Fibroblast of skin of scalp (primary cell): ENCODE results near the gene RSPH4A. TPM values are rescaled to one million over a fixed set of nuclear protein-coding genes. Genes with fewer than 3 reads are reported as not detected.
"Not testable (repeated sequence)": the region's sequence is repeated elsewhere in the genome, so short reads cannot be mapped to it uniquely, and the experiment has no call there.

Experiments used
- DNase-seq: peaks from one replicate; pipeline ENCODE4 v3.0.0-alpha.2; 2013
- polyA plus RNA-seq, 2 experiments: library from polyadenylated mRNA; unstranded; fragments of 120-200 nt; gene quantifications; one replicate each; pipeline ENCODE4 v1.2.1, GENCODE V29; 2013; ENCODE audit not compliant: insufficient read length in 2 of 2

Gene RSPH4A
- polyA plus RNA-seq (2013, experiment 1 of 2; ENCODE audit: insufficient read length) = 0.18 TPM
- polyA plus RNA-seq (2013, experiment 2 of 2; ENCODE audit: insufficient read length) = 0.16 TPM

DNA sequence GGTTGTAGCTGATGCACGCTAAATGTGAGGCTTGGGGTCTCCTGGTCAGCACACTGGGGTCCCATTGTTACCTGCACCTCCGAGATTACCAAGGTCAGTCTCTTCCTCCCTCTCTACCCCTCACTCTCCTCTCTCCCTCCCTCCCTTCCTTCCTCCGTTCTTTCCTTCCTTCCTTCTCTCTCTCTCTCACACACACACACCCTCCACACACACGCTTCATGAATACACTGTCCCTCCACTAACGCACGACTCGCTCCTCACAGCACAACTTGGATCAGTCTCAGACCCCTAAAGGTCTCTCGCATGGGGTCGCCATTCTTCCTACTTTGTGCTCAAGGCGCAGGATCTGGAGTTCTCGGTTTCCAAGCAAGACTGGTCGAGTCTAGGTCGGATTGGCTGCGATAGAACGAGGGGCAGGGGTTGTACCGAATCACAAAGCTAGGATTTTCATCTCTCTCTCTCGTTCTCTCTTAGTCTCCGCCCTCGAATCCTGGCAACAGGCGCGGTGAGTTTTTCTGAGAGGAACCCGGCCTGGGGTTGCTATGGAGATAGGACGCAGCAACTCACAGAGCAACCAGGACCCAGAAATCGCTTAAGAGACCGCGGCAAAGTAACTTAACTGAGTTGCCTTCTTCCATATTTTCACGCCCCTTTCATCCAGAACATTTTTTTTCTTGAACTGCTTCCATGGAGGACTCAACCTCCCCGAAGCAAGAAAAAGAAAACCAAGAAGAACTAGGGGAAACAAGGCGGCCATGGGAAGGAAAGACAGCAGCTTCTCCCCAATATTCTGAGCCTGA, at the start of gene RSPH4A:
TSS of gene RSPH4A (plus strand) at position 543 of the 800 bp plus-strand sequence. CDS start at position 688, 145 bp downstream.
- peak; percentile 94 for DNase-seq

DNA sequence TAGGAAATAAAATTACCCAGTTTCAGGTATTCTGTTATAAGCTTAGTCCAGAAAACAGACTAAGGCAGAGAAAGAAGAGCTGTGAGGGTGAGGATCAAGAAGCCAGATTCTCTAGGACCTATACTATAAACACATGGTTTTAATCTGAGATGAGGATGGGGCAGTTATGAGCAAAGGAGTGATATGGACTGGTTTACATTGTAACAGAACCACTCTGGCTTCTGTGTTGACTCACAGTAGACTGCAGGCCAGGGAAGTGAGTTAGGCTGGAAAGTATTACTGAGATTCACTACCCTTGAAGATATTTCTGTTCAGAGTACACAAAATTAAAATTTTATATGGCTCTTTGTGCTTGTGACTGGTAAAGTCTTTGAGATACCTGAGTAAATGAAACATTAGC, 48.2 kb upstream of the RSPH4A start:
- no peak for DNase-seq

DNA sequence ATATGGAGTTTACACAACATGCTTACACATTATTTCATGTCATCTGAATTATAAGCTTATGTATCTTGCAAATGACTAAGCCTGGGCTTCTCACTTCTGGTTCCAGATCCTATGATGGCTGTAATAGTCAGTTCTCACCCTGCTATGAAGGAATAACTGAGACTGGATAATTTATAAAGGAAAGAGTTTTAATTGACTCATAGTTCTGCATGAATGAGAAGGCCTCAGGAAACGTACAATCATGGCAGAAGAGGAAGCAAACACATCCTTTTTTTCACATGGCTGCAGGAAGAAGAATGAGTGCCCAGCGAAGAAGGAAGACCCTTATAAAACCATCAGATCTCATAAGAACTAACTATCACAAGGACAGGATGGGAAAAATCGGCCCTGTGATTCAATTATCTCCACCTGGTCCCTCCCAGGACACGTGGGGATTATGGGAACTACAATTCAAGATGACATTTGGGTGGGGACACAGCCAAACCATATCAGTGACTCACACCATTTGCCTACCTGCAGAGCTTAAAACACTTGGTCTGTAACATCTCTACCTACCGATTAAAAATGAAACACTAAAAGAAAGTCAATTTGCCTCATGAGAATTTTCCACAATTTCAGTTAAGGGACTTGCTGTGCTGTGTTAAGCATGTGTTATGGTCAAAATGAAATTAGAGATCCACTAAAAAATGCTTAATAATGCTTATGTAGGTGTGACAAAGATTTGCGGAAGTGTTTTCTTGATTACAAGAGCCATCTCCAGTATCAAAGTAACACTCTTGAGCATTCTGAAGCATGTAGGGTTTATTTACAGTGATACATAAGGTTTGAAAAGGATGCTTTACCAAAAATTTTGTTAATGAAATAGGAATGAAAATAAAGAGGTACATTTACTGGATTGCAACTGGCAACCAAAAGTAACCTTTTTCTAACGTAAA, 47.2 kb upstream of the RSPH4A start:
- DNase-seq = no peak

DNA sequence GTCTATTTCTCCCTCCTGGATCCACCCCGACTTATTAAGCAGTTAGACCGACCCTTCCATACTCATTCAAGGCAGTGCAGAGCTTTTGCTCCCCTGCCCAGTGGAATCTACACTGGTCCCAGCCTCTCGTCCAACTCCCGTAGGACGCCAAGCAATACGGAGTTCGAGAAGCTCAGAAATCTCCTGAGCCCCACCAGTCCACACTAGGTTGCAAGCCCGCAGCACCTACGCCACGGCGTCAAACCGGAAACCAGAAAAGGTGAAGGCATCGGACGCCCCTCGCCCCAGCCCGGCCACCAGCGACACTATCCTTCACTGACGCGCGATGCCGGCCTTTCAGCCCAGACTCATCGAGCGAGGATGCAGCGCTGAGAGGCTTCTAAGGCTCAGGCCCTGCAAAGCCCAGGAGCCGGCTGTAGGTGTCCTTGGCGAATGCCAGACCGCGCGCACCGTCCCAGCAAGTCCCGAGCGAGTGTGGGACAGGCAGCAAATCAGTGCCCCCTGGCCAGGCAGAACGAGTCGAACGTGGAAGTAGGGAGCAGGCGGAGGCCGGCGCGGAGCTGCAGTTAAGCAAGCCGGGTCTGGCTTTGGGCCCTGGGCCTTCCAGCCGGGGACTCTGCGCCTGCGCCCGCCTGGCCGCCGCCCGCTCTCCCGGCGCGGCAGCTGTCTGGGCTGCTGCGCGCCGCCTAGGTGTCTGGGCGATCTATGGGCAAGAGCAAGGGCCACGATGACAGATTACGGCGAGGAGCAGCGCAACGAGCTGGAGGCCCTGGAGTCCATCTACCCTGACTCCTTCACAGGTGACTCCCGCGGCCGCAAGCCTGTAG, 45.2 kb upstream of the RSPH4A start, which contains the start of gene RWDD1:
TSS of gene RWDD1 (plus strand) at position 649 of the 827 bp plus-strand sequence. CDS start at position 728, 79 bp downstream.
- peak; percentile 100 for DNase-seq

DNA sequence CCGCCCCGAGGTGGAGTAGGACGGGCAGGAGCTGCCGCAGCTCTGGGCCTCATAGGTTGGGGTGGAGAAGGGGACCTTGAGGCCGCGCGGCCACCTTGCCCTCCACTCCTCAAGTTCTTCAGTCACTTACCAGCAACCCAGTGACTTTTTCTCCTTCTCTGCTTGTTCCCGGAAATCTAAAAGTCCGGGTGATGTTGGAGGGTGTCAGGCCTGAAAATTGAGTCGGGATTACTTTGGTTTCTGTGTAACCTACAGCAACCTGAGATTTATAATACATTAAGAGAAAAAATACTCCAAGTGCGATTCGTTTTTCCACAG, 44.6 kb upstream of the RSPH4A start:
- DNase-seq = no peak

DNA sequence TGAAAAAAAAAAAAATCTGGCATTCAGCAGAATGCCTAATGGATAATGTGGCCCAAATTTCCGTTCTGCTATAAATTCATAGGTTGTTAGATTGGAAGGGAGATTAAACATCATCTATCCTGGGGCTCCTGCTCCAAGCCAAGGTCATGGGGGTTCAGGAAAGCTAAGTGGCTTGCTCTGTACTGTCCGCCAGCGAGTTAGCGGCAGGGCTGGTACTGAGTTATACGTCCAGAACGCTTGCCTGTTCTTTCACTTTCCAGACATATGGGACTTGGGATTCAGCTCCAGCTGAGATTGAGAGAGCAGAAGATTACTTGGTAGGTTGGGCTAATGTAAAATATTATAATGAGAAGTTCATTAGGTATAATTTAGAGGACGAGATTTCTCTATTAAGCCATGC, 44.1 kb upstream of the RSPH4A start:
- no peak for DNase-seq

DNA sequence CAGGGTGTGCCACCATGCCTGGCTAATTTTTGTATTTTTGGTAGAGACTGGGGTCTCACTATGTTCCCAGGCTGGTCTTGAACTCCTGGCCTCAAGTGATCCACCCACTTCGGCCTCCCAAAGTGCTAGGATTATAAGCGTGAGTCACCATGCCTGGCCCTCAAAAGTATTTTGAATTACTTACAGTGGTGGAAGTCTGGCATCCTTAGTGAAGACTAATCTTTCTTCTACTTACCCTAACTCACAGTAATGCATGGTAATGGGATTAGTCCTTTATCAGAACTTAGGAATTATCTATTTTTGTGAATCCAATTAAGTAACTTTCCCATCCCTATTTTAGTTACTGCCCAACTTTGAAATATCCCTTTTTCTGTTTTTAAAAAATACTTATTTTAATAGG, 41.1 kb upstream of the RSPH4A start:
- DNase-seq = no peak

DNA sequence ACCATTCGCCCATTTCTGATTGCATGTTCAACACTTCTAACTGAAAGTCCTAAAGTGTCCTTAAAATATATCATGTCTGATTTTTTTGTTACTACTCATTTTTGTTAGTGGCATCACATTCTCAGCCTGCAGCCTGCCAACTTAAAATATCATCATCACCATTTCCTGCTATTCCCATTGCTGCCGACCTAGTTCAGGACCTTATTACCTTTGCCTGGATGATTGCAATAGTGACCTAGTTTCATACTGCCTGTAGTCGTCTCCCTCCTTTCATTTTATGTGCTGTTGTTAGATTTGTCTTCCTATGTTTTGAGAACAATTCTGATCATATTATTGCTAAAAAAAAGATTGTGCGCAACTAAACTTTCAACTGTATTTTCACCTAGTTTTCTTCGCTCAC, 38.8 kb upstream of the RSPH4A start:
- no peak for DNase-seq

DNA sequence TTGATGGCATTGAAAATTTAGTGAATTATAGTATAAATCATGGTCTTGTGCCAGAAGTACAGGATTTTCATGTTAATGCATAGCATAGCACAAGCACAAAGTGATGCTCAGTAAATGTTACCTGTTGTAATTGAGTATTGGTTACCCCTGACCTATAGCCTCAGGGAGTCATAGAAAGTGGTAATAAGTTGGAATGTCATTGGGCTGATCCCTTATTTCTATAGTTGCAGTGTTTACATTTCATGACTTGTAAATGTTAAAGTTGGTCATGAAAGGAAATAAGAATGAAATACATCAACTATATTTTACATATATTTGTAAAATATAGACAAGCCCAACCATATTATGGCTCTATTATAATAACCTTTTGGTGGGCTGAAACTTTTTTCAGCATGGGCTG, 37.9 kb upstream of the RSPH4A start:
- no peak for DNase-seq

DNA sequence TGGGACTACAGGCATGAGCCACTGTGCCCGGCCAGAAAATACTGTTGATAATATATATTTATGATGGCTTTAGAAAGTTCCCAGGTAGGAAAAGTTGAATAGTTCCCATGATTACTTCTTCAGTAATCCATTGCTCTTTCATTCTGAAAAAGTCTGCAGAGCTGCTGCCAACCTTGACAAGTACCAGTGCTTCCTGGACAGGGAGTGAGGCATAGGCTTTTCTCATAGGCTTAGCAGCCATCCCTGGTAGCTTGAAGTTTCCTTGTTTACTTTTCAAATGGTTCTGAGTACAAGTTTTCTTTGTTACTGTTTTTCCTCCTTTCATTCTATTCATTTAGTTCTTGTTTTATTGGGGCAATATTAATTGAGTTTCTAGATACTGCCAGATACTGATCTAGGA, 37.1 kb upstream of the RSPH4A start:
- no peak for DNase-seq

DNA sequence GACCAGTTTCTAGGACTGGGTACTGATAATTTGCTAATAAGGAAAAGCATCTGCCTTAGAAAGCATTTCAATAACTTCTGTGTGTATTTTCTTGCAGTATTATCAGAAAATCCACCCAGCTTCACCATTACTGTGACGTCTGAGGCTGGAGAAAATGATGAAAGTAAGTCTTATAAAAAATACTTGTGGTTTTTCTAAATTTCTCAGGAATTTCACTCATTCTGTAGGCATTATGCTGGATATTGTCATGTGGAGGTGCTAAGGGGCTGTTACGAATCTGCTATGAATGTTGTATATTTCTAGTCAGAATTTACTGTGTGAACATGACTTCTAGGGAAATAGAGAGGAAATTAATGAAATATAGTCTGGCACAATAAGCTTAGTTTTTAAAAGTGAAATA, 36.1 kb upstream of the RSPH4A start:
- peak; percentile 78 for DNase-seq

DNA sequence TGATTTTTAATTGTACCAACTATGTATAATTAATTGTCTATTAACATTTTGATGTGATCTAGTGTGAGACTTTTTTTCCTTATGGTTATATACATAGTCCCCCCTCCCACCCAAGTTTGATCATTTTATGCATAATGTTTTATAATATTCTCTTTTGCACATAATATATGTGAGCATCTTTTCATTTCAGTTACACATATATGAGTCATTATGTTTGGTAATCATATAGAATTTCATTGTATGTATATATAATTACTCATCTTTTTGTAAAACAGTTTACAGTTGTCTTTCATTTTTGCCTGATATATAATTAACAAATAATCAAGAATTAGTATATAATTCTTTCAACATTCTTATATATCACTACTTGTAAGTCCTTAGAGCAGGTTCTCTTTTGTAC, 30.0 kb upstream of the RSPH4A start:
- DNase-seq = no peak

DNA sequence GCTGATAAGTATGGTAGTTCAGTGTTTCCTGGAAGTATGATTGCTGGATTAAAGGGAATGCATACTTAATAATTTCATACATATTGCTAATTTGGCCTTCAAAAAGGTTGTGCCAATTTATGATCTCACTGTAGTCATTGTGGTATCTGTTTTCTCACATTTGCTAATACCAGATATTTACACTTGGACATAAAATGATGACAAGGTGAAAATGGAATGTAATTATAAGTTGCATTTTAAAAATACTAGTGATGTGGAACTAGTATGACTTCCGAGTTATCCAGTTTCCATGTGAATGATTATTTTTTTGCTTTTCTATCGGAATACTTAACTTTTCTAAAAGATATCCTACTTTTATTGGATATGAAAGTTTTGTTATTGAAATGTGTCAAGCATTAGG, 29.5 kb upstream of the RSPH4A start:
- DNase-seq = no peak

DNA sequence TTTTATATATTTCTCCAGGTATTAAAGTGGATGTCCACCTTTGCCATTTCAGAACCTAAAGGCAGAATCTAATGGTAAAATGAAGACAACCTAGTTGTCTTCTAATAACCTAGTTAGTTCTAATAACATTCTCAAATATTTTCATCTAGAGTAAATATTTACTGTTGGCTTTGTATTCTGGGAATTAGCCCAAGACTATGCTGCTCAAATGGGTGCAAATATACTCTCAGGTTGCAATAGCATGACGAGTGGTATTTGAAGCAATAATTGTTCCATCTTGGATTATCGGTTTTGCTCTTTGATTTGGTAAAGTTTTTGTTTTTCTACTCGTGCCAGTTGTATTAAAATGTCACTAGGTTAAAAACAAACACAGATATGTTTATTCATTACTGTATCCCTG, 21.0 kb upstream of the RSPH4A start:
- no peak for DNase-seq

DNA sequence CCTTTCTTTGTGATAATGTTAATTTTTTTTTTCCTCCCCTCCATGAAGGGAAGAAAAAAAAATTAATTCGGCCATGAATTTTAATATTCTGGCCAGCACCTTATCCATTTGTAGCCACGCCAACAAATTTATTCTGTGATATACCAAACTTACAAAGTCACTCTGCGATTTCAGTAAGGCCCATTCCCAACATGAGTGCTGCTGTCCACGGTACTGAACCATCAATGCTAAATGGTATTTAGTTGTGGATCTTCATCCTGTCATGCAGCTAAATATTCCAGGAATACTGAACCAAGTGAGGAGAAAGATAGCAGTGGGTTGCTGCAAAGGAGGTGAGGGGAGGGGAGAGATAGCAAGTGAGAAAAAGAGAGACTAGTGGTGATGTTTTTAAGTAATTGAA, 19.5 kb upstream of the RSPH4A start:
- peak; percentile 24 for DNase-seq

DNA sequence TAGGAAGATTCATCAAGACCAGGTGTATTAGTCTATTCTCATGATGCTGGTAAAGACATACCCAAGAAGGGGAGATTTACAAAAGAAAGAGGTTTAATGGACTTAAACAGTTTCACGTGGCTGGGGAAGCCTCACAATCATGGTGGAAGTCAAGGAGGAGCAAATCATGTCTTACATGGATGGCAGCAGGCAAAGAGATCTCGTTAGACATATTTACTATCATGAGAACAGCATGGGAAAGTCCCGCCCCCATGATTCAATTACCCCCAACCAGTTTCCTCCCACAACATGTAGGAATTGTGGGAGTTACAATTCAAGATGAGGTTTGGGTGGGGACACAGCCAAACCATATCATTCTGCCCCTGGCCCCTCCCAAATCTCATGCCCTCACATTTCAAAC, 12.4 kb upstream of the RSPH4A start:
- not testable (repeated sequence) for DNase-seq

DNA sequence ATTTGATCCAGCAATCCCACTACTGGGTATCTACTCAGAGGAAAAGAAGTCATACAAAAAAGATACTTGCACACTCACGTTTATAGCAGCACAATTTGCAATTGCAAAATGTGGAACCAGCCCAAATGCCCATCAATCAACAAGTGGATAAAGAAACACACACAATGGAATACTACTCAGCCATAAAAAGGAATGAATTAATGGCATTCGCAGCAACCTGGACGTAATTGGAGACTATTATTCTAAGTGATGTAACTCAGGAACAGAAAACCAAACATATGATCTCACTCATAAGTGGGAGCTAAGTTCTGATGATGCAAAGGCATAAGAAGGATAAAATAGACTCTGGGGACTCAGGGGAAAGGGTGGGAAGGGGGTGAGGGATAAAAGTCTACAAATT, 11.4 kb upstream of the RSPH4A start:
- DNase-seq = not testable (repeated sequence)

DNA sequence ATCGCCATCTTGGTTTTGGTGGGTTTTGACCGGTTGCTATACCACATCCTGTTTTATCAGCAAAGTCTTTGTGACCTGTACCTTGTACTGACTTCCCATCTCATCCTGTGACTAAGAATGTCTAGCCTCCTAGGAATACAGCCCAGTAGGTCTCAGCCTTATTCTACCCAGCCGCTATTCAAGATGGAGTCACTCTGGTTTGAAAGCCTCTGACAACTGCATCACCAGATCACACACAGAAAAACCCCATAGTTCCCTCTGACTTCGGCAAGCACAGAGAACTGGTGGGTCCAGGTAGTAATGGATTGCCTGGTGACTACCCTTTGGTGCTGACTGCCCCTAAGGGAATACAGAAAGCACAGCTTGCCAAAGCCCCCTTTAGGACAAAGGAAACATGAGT, 10.3 kb upstream of the RSPH4A start:
- DNase-seq = no peak

DNA sequence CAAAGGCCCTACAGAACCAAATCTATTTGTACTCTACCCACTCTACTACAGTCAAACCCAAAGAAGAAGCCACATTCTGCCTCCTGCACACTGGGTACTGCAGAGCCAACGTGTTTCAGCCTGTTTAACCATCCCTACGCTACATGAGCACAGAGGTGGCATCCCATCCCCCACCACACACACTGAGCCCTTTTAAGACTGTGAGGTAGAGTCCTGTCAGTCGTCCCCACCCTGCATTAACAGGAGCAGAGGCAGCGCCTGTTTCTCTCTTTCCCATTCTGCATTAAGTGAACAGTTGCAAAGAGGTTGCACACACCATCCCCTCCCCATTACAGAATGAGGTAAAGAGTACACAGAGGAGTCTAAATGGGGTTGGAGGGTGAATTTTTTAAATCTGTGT, 5.2 kb upstream of the RSPH4A start:
- no peak for DNase-seq

DNA sequence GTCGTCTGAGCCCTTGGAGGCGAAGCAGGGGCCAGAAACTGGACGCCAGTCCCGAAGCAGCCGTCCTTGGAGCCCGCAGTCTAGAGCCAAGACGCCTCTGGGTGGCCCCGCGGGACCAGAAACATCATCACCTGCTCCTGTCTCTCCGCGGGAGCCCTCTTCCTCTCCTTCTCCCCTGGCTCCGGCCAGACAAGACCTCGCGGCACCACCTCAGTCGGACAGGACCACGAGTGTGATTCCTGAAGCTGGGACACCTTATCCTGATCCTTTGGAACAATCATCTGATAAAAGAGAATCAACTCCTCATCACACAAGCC, 416 bp downstream of the RSPH4A start:
- DNase-seq = no peak

DNA sequence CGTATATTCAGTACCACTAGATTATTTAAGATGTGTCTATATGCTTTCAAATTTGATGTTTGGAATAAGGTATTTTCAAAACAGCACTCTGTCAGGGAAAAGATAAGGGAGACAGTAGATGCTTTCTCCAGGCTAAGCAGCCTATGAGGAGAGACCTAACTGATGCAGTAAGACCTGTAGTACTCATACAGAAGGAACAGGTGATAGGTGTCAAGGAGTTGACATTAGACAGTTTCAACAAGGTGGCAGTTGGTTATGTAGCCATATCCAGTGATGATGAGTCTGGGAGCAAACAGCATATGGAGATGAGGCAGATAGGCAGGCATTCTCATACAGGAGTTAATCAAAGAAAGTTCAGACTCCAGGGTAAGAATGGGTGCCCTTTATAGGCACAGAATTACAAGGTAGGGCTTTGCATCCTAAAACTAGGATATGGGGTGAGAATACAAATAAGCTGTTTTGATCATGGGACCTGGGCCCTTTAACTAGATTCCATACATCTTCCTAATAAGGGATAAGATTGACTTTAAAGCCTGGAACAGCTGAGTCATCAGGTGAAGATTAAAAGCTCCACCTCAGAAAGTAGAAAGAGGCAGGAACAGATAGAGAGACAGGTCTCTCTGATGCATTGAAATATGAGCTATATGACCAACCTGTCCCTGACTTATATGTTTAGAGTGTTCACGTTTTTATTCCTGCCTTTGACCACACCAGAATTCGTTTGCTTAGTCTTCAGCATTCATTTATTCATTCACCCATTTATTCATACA, 7.9 kb downstream of the RSPH4A start:
- no peak for DNase-seq

DNA sequence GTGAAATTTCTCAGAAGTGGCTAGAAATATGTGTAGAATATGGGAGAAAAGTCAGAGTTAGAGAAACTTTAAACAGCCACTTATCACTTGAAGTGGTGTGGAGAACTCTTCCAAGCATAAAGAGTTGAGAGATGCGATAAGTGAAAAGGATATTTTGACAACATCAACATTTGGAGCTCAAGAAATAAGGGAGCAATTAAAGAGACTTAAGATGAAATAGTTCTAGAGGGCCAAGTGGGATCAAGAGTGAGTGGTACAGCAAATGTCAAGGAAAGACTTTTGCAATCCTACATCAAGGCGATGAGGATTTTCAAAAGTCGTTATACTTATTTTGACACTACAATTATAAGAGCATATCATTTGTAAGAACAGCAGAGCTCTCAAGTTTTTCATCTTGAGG, 9.6 kb downstream of the RSPH4A start:
- DNase-seq = no peak
